DMS153 treated with DMSO at 0.1 percent for 48 hours (cell line): ENCODE results near the gene ACTA2.
A peak's percentile ranks its signal among the peaks of the same experiment; 100 is the strongest.

Source experiments
- DNase-seq: peaks from one replicate; lab custom pipeline; 2025; ENCODE audit not compliant: unreplicated experiment; lab: John Stamatoyannopoulos, UW

ACTA2 gene

DNA sequence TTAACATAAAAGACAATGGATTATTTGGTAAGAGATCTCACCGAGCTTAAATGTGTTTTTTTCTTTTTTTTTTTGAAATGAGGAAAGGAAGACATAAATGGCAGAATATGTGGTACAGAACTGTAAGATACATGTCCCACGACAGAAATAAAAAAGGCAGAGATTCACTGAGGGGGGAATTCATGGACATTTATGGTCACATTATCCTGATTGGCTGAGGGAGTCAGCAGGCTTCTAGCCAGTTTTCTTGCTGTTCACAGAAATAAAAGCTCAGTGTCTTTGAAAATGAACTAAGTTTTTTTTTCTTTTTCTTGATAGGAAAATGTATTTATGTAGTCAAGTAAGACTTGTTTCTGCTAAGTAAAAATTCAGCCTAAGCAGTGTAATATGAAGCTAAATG is 29.8 kb upstream of the ACTA2 start:
- DNase-seq, result no peak

DNA sequence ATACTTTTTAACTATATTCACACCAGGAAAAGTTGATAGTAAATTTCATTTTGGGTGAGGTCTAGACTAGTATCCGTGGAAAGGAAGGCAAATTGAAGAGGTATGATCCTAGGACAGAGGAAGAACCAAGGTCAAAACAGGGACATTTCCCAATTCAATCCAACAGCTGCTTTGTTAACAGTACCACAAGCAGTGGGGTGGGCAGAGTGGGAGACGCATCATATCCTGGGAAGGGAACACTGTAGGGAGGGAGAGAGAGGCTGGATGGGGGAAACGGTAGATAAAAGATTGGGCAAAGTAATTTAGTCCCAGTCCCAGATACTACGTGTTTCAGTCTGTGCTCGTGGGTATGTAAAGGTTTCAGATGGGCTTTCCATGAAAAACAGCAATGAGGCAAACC is 28.9 kb upstream of the ACTA2 start:
- DNase-seq, result no peak

DNA sequence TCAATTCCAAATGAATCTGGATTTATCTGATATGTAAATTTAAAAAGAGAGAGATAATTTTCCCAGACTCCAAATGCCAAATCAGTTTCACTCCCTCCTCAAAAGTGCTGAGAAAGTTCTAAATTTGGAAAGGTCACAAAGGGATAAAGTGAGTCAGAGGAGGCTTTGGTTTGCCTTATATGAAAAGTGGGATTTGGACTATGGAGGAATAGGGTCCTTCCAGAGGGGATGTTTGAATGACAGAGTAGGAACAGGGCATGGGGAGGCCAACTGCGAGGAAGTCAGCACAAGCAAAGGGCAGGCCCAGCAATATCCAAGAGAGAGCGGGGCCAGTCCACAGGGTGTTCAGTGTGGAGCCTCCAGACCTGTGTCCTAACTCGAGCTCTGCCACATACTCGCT is 28.2 kb upstream of the ACTA2 start:
- no peak for DNase-seq

DNA sequence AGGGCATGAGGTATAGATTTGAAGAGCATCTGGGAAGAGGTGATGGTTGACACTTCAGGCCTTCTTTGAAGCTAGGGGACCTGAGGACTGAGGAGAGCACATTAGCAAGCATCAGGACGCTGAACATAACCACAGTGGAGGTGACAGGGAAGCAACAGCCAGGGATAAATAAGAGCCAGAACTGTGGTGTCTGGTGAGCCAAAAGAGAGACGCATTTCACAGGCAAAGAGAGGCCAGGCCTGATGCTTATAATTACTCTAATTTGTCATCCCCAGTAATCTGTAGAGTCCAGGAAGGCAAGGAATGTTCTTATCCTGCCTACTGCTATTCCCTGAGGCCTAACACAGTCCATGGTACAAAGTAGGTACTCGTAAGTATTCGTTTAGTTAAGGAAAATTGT is 27.7 kb upstream of the ACTA2 start:
- DNase-seq, result no peak

DNA sequence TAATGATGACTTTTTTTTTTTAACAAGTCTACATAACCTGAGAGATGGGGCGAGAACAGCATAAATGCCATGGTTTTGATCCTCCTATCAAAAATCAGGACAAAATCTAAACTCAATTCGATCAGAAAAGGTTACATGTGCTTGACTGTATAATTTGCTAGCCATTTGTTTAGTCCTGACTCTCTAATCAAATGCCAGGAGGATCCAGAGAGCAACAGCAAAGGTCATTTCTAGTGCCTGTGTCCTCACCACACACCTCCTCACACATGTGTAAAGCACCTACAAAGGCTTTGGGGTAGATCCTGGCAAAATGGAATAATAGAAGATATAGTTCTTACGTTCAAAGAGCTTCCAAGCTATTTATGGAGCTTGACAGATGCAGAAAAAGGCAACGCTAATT is 27.0 kb upstream of the ACTA2 start:
- no peak for DNase-seq

DNA sequence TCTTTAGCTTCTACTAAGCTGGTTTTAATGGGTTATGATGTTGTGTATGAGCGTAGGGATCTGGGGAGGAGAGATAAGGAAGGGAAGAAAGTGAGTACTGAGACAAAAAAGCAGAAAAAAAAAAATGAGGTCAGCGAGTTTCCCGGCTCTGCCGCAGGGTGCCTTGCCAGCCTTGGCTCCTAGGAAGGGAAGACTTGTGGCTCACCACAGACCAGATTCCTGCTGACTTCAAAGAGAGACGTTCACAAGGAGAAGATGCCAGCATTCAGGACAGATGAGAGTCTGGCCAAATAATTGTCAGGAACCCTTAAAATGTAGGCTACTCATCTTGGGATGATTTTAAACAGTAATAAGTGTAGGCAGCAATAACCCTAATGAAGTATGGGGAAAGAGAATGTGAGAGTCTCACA is 26.6 kb upstream of the ACTA2 start:
- DNase-seq, result no peak

DNA sequence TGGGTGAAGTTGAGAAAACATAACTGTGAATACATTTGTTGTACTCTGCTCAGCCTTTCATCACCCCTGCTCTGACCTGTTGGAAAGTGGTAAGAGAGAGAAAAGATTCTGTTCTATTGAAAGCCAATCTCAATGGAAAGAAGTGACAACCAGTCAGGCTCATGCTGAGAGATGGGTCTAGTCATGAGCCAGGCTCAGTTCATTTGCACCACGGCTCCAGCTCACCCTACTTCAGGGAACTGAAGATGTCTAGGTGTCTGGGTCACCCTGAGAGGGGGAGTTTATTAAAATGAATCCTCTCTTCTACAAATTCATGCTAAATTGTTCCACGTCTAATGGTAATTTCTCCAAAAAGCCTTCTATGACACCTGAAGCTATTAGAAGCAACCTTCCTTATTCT is 25.9 kb upstream of the ACTA2 start:
- DNase-seq, result no peak

DNA sequence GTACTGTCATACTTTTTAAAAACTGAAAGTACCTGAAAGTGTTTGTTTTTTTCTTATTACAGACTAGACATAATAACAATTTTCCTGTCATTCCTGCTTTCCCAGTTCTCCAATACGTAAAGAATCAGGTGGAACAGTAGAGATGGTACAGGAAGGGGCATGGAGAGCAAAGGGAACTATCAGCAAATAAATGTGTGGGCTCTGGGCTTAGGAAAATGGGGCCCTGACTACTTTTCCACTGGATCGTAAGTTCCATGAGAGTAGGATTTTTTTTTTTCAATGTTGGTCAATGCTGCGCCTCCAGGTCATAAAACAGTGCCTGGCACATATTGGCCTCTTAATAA is 22.8 kb upstream of the ACTA2 start:
- DNase-seq, result peak; percentile 18

DNA sequence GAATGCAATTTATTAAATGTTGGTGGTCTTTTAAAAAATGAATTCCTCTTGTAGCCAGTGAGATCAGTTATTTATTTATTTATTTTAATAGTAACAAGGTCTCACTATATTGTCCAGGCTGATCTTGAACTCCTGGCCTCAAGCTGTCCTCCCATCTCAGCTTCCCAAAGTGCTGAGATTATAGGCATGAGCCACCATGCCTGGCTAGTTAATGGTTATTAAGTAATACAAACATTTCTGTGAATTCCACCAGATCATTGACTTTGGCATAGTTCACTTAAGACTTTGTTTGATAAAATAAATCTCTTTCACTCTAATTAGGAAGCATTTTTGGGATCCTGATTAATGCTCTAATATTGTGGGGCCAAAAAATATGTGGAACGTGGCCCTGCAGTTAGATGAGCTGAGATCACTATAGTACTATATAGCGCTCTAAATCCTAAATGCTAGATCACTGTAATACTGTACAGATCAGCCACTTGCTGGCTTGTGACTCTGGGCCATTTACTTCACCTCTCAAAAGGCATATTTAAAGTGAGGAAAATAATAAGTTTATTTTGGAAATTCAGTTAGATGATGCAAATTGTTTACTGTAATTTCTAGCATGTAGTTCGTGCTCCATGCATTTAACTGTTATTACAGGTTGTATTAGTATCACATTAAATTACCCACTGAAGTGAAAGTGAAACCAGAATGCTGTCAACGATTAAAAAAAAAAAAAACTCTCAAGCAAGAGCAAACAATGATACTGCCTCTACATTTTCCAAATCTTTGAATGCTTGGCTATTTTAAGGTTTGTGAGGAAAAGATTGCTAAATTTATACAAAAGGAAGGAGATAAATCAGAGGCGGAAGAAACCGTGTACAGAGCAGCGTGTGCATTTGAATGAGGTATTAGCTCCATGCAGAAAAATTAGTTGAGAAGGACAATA is 22.1 kb upstream of the ACTA2 start:
- no peak for DNase-seq

DNA sequence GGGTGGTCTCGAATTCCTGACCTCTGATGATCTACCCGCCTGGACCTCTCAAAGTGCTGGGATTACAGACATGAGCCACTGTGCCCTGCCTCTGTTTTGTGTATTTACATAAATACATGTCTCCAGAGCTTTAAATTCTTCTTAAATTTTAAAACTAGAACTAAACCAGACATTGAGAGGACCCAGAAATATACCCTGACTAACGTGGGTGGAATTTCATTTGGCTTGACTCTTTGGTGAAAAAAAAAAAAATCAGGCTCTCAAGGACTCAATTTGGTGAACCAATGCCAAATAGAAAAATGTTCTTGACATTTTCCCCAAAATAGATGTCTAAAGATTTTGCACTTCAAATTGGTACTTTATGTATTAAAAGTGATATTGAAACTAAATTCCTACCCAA is 21.4 kb upstream of the ACTA2 start:
- no peak for DNase-seq

DNA sequence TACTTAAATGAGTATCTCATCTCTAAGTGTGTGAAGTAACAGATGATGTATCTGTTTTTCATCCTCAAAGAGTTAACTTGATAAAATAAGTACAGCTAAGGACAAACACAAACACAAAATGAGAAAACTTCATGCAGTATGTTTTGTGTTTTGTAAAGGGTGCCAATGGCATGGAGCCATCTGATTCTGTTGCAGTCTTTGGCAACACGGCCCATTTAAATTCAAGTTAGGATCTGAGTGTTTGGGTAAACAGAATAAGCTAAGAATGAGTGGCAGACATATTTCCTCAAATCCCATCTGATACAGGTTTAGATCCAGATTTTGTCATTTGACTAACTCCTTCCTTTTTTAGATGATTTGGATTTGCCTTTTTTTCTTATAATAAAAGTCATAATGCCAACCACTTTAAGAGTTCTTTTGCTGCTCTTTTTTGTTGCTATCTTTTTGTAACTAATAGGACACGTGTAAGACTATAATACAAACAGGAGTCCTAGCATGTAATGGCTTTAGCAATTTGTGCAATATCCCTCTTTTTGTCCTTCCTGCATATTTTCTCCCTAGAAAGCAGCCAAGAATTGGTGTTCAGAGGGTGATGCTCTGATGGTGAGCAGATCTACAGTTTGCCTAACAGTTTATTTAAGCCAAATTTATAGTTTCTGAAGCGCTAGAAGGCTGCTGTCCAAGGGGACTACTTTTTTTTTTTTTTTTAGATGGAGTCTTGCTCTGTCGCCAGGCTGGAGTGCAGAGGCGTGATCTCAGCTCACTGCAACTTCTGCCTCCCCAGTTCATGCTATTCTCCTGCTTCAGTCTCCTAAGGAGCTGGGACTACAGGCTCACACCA is 18.9 kb upstream of the ACTA2 start:
- DNase-seq, result no peak

DNA sequence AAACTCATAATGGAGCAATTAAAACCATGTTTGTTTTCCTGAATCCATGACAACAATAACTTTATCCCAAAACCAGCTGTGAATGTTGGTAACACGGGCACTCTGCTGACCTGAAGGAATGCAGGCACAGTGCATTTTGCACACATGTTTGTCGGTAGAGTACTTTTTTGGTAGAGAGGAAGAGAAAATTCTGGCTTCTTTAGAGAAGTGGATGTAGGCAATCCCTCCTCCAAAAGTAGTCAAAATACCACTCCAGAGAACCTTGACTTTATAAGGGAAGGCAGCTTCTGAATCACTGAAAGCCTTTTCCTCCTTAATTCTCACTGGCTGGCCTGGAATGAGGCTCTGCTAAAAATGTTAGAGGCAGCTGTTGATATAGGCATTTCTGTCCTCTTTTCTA is 15.8 kb upstream of the ACTA2 start:
- DNase-seq, result no peak

DNA sequence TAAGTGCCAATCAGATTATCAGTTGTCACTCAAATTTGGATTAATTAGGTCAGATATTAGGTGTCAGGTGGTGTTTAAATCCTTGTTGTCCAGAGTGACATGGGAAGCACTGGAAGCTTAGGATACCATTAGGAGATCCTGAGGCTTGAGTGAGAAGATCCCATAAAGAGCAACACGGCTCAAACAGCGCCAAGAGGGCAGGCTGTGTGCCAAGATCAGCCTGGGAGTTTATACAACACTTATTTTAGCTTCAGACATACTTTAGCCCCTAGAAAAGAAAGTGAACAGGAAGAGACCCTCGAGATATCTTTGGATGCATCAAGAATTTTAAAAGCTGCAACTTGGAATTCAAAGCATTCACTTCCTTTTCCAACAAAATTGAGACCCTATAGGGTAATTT is 14.2 kb upstream of the ACTA2 start:
- DNase-seq, result no peak

DNA sequence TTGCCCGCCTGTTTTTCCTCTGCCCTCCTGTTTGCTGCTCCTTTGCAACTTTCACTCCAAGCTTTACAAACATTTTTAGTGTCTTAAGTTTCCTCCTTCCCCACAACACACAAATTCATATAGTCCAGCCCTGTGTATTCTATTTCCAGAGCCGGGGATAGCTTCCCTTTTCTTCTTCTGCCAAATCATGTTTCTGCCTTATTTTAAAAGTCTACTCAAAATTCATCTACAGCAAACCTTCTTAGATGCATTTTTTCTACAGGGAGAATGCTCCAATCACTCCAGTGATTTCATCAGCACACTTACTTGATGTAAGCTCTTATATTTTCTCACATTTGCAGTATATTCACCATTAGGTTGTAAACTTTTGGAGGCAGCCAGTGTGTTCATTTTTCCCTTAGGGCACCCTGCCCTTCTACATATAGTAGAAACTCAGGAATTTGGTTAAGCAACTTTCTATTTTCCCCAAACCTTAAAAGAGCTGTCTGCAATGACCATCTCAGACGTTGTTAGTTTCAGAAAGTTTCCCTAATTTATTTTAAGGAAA is 12.4 kb upstream of the ACTA2 start:
- no peak for DNase-seq

DNA sequence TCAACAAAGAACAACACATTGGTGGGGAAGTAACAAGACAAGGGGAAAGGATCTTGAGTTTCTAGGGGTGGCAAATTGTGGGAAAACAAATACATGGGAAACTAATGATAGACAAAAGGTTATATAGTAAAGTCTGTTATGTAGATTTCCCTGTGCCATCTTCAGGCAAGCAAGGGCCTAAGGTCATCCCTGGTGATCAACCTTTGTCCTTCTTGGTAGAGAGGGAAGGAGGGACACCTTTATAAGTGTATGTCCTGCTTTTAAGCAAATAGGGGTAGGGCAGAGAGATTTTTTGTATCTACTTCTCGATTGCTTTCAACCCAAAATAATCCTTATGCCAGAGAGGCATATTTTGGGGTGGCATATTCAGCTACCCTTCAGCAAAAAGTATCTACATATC is 11.8 kb upstream of the ACTA2 start:
- DNase-seq, result no peak

DNA sequence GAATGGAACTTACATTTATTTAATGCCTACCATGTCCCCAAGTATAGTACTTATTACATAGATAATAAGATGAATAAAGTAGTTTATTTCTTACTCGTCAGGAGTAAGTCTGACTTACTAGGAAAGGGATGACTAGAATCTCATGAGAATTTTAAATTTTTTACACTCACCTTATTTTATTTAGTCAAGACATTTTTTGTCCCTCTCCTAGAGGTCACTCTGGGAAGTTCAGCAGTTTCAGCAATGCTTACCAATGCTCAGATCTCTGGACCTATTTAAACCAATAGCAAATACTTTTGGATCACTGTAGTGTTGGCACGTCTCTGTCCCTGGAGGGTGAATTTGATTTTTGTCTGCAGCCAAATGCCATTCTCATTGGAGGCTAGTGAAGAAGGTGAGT is 10.7 kb upstream of the ACTA2 start:
- DNase-seq, result no peak

DNA sequence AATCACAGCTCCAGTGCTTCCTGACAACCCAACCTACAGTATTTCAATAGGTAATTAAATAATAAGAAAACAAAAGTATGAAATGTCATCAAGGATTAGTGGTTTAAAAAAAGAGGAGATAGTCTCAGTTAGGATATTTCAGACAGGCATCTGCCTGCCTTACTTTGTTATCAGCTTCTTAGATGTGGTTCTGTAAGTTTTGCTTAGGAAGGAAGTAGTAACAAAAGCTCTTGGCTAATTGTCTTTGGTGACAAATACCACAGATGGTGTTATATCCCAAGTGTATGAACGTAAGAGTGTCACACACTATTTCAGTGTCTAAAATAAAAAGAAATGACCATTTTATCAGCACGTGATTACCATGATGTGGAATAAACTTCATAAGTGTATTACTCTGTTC is 9.8 kb upstream of the ACTA2 start:
- no peak for DNase-seq

DNA sequence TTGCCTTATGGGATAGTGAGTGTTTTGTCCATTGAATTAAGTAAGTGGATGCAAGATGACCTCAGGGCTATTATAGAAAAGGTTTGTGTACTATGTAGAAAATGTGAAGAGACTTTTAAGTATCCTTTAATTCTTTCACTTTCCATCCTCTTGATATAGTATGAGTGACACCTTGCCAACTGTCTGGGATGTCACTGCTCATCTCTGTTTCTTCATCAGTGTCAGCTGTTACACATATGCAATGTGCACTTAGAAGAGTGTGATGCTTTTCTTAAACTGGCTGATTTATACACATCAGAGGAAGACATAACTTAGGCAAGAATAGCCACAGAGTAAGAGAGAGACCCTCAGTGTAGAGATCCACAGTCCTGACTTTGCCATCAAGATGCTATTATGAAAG is 8.7 kb upstream of the ACTA2 start:
- no peak for DNase-seq

DNA sequence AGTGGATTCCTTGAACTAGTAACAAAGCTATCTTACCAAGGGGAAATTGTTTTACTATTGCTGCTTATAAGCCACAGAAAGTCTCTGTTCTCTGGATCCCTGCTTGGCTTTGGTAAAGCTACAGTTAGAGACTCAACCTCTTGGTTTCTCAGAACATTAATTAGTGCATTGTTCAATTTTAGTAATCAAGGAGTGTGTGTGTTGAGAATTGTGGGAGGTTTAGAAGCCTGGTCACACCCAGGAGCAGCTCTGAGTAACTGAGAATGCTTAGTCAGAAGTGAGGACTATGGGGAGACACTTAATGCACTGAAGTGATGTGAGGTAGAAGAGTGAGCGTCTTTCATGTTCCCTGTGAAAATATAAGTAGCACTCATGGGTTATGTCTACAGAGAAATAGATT is 8.2 kb upstream of the ACTA2 start:
- no peak for DNase-seq

DNA sequence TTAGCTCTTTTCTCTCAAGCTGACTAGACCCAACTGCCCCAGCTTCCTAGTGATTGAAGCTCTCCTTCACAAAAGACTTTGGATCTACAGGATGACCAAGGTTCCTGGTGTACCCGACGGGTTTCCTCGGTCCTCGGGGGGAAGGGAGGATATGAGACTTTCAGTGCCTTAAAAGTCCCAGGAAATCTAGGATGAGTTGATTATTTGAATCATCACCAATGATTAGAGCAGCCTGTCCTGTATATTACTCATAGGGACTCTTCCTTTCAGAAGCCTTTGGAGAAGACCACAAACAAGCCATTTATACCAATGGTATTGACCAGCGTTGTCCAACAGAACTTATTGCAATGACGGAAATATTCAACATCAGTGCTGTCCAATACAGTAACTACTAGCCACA is 6.1 kb upstream of the ACTA2 start:
- no peak for DNase-seq

DNA sequence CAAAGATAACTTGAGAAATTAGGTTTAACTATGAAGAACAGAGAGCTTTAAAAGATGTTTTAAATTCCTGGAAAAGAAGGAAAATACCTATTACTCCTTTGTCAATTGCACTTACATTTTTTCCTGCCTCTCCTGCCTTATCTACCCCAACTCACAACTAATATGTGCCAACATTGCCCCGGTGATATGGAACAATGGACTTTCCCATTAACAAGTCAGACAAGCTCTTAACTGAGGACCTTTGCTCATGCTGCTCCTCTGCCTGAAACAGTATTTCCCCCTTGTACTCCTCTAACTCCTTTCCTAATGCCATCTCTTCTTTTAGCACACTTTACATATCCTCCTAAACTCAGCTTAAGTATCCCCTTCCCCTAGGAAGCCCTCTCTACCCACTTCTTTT is 4.8 kb upstream of the ACTA2 start:
- no peak for DNase-seq

DNA sequence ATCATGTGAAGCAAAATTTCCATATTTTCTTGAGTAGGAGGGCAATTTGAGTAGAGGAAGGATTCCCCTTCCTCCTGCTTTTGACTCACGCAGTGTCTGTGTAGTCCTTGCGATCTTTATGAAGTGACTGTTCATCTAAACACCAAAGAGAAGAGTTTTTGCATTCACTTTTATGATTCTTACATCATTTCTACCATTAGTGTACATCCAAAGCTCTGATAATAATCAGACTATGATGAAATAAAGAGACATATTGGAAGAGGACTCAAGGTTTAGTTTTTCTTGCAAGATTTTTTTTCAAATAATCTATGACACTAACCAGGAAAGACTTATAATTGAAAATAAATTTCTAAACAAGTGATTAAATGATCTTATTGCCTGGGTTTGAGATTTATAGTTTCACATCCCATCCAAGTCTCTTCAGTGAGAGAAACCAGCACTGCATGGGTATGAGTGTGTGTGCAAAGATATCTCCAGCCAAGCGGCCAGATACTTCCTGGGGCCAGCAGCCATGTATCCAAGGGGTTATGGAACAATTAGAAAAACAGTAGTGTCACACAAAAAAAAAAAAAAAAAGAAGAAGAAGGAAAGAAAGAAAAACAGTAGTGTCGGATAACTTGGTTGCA is 2.0 kb upstream of the ACTA2 start:
- no peak for DNase-seq
